AML-193 (cell line): ENCODE data around the gene TMEM92.

Experiments used
- DNase-seq, 2 experiments: peaks; one replicate each; lab custom pipeline; 2025; lab: John Stamatoyannopoulos, UW

The TMEM92 gene

GRCh38 chr17:50274142-50274896, at the start of gene TMEM92:
TSS of gene TMEM92 (plus strand) at chr17:50274466. CDS start at chr17:50274502, 36 bp downstream.
- no peak for DNase-seq

- no peak for DNase-seq
Measured at GRCh38 chr17:50225701-50226240, 48.5 kb upstream of the TMEM92 start.

GRCh38 chr17:50234581-50234980, 39.7 kb upstream of the TMEM92 start:
- DNase-seq = no peak

GRCh38 chr17:50237901-50238300, 36.4 kb upstream of the TMEM92 start:
- no peak for DNase-seq

- no peak for DNase-seq
Measured at GRCh38 chr17:50238601-50239280, 35.5 kb upstream of the TMEM92 start.

- DNase-seq = no peak
Measured at GRCh38 chr17:50239937-50240336, 34.3 kb upstream of the TMEM92 start.

- DNase-seq = no peak
Measured at GRCh38 chr17:50240851-50241250, 33.4 kb upstream of the TMEM92 start.

GRCh38 chr17:50241431-50241830, 32.8 kb upstream of the TMEM92 start:
- no peak for DNase-seq

- no peak for DNase-seq
Measured at GRCh38 chr17:50244771-50245170, 29.5 kb upstream of the TMEM92 start.

- no peak for DNase-seq
Measured at GRCh38 chr17:50248255-50248654, 26.0 kb upstream of the TMEM92 start.

GRCh38 chr17:50252781-50253180, 21.5 kb upstream of the TMEM92 start:
- no peak for DNase-seq

- DNase-seq = no peak
Measured at GRCh38 chr17:50255766-50256635, 18.3 kb upstream of the TMEM92 start.

GRCh38 chr17:50256826-50257618, 17.2 kb upstream of the TMEM92 start:
- DNase-seq = no peak

GRCh38 chr17:50257676-50258224, 16.5 kb upstream of the TMEM92 start:
- no peak for DNase-seq

GRCh38 chr17:50258647-50259476, 15.4 kb upstream of the TMEM92 start:
- no peak for DNase-seq

- no peak for DNase-seq
Measured at GRCh38 chr17:50259477-50260324, 14.6 kb upstream of the TMEM92 start.

GRCh38 chr17:50260501-50260911, 13.8 kb upstream of the TMEM92 start:
- no peak for DNase-seq

- DNase-seq = no peak
Measured at GRCh38 chr17:50261051-50261915, 13.0 kb upstream of the TMEM92 start.
